ENCODE measurements around the gene RRAD.
A peak's percentile ranks its signal among the peaks of the same experiment; 100 is the strongest.

RRAD gene

GRCh38 chr16:66882702-66883101, 42.6 kb downstream of the RRAD start:
- no CpG with 5 or more reads among the region's 3 CpGs for WGBS (ENCODE audit: extremely low coverage, insufficient coverage, insufficient read length)
- no peak overlapping the region for H3K9ac ChIP-seq (ENCODE audit: low read length)
- no peak overlapping the region for H2AK5ac ChIP-seq (ENCODE audit: low read length)
- no peak overlapping the region for H3K4me3 ChIP-seq (ENCODE audit: low read depth, low read length)
- peak in 1 of 2 donors; percentile 14 for DNase-seq
- no peak overlapping the region for H4K91ac ChIP-seq (ENCODE audit: low read depth, low read length)
- peaks cover 5% of the 10 kb centered on the region for H3K79me2 ChIP-seq (ENCODE audit: control insufficient read depth, insufficient read depth, low read length, poor library complexity)
- H3K79me1 ChIP-seq (ENCODE audit: low read length): peaks cover 10% of the 10 kb centered on the region
- H2BK120ac ChIP-seq (ENCODE audit: insufficient read depth, low read length, poor library complexity): no peak overlapping the region
- no peak overlapping the region for H3K27ac ChIP-seq (ENCODE audit: low read depth, low read length)
- H3K18ac ChIP-seq (ENCODE audit: low read length): no peak overlapping the region
- no peak overlapping the region for H4K8ac ChIP-seq (ENCODE audit: low read depth, low read length)
- peaks cover 14 to 18% of the 10 kb centered on the region in 2 experiments for H3K4me1 ChIP-seq (ENCODE audit: control insufficient read depth in 1 of 2, insufficient read depth in 2 of 2, low read length in 2 of 2)
- no peak overlapping the region for H2BK5ac ChIP-seq (ENCODE audit: low read depth, low read length, poor library complexity)
- H3K9me3 ChIP-seq (ENCODE audit: insufficient read depth, low read depth, low read length): no peaks in the 10 kb centered on the region
- no peak overlapping the region for H2BK12ac ChIP-seq (ENCODE audit: low read length)
- no peak overlapping the region for H3K14ac ChIP-seq (ENCODE audit: low read length)
- H3K4me2 ChIP-seq (ENCODE audit: low read length): no peak overlapping the region
- H2AFZ ChIP-seq (ENCODE audit: insufficient read depth, low read length, poor library complexity): no peak overlapping the region
- H3K36me3 ChIP-seq (ENCODE audit: control insufficient read depth in 1 of 2, insufficient read depth in 2 of 2, low read length in 2 of 2): peaks cover 14 to 15% of the 10 kb centered on the region in 2 experiments
- H3K4ac ChIP-seq (ENCODE audit: low read depth, low read length): no peak overlapping the region
- H3K23ac ChIP-seq (ENCODE audit: low read length): no peak overlapping the region
- H4K12ac ChIP-seq (ENCODE audit: low read depth, low read length): no peak overlapping the region
- no peaks in the 10 kb centered on the region for H3K27me3 ChIP-seq (ENCODE audit: insufficient read depth, low read length)

GRCh38 chr16:66881964-66882508, 43.3 kb downstream of the RRAD start:
- H3K79me2 ChIP-seq (ENCODE audit: control insufficient read depth, insufficient read depth, low read length, poor library complexity): peaks cover 5% of the 10 kb centered on the region
- H2AFZ ChIP-seq (ENCODE audit: insufficient read depth, low read length, poor library complexity): no peak overlapping the region
- H2BK5ac ChIP-seq (ENCODE audit: low read depth, low read length, poor library complexity): no peak overlapping the region

GRCh38 chr16:66881560-66881959, 43.8 kb downstream of the RRAD start:
- no peak overlapping the region for H3K18ac ChIP-seq (ENCODE audit: low read length)
- WGBS (ENCODE audit: extremely low coverage, insufficient coverage, insufficient read length): no CpG with 5 or more reads among the region's 2 CpGs
- no peak overlapping the region for H3K4me3 ChIP-seq (ENCODE audit: low read depth, low read length)
- H3K9ac ChIP-seq (ENCODE audit: low read length): no peak overlapping the region
- DNase-seq: no peak
- no peak overlapping the region for H3K27ac ChIP-seq (ENCODE audit: low read depth, low read length)
- H3K14ac ChIP-seq (ENCODE audit: low read length): no peak overlapping the region
- H2AFZ ChIP-seq (ENCODE audit: insufficient read depth, low read length, poor library complexity): no peak overlapping the region
- H3K4ac ChIP-seq (ENCODE audit: low read depth, low read length): no peak overlapping the region
- H2BK12ac ChIP-seq (ENCODE audit: low read length): no peak overlapping the region
- no peak overlapping the region for H4K91ac ChIP-seq (ENCODE audit: low read depth, low read length)
- peaks cover 10% of the 10 kb centered on the region for H3K79me1 ChIP-seq (ENCODE audit: low read length)
- peaks cover 14 to 15% of the 10 kb centered on the region in 2 experiments for H3K36me3 ChIP-seq (ENCODE audit: control insufficient read depth in 1 of 2, insufficient read depth in 2 of 2, low read length in 2 of 2)
- H2AK5ac ChIP-seq (ENCODE audit: low read length): no peak overlapping the region
- no peak overlapping the region for H4K12ac ChIP-seq (ENCODE audit: low read depth, low read length)
- peaks cover 5% of the 10 kb centered on the region for H3K79me2 ChIP-seq (ENCODE audit: control insufficient read depth, insufficient read depth, low read length, poor library complexity)
- no peak overlapping the region for H4K8ac ChIP-seq (ENCODE audit: low read depth, low read length)
- H3K4me2 ChIP-seq (ENCODE audit: low read length): peak overlapping the region; percentile 38
- no peak overlapping the region for H2BK5ac ChIP-seq (ENCODE audit: low read depth, low read length, poor library complexity)
- no peak overlapping the region for H3K23ac ChIP-seq (ENCODE audit: low read length)
- no peaks in the 10 kb centered on the region for H3K9me3 ChIP-seq (ENCODE audit: insufficient read depth, low read depth, low read length)
- H3K27me3 ChIP-seq (ENCODE audit: insufficient read depth, low read length): no peaks in the 10 kb centered on the region
- H3K4me1 ChIP-seq (ENCODE audit: control insufficient read depth in 1 of 2, insufficient read depth in 2 of 2, low read length in 2 of 2): peaks cover 14% of the 10 kb centered on the region in 2 experiments
- H2BK120ac ChIP-seq (ENCODE audit: insufficient read depth, low read length, poor library complexity): no peak overlapping the region

More at GRCh38 chr16:66881964-66882508, 43.3 kb downstream of the RRAD start:
- no peak overlapping the region for H3K9ac ChIP-seq (ENCODE audit: low read length)
- H2BK120ac ChIP-seq (ENCODE audit: insufficient read depth, low read length, poor library complexity): no peak overlapping the region
- H2BK12ac ChIP-seq (ENCODE audit: low read length): no peak overlapping the region
- no peak overlapping the region for H3K4me3 ChIP-seq (ENCODE audit: low read depth, low read length)
- H4K8ac ChIP-seq (ENCODE audit: low read depth, low read length): no peak overlapping the region
- no peak overlapping the region for H3K23ac ChIP-seq (ENCODE audit: low read length)
- no peak overlapping the region for H3K4ac ChIP-seq (ENCODE audit: low read depth, low read length)
- H3K4me1 ChIP-seq (ENCODE audit: control insufficient read depth in 1 of 2, insufficient read depth in 2 of 2, low read length in 2 of 2): peaks cover 14 to 18% of the 10 kb centered on the region in 2 experiments
- H3K27ac ChIP-seq (ENCODE audit: low read depth, low read length): no peak overlapping the region
- no peak overlapping the region for H3K18ac ChIP-seq (ENCODE audit: low read length)
- peaks cover 14 to 15% of the 10 kb centered on the region in 2 experiments for H3K36me3 ChIP-seq (ENCODE audit: control insufficient read depth in 1 of 2, insufficient read depth in 2 of 2, low read length in 2 of 2)
- H4K12ac ChIP-seq (ENCODE audit: low read depth, low read length): no peak overlapping the region
- no peak overlapping the region for H3K14ac ChIP-seq (ENCODE audit: low read length)
- no peak overlapping the region for H3K4me2 ChIP-seq (ENCODE audit: low read length)
- H3K79me1 ChIP-seq (ENCODE audit: low read length): peaks cover 10% of the 10 kb centered on the region
- no peaks in the 10 kb centered on the region for H3K27me3 ChIP-seq (ENCODE audit: insufficient read depth, low read length)
- no peaks in the 10 kb centered on the region for H3K9me3 ChIP-seq (ENCODE audit: insufficient read depth, low read depth, low read length)
- WGBS (ENCODE audit: extremely low coverage, insufficient coverage, insufficient read length): no CpG with 5 or more reads among the region's 8 CpGs
- no peak overlapping the region for H4K91ac ChIP-seq (ENCODE audit: low read depth, low read length)
- H2AK5ac ChIP-seq (ENCODE audit: low read length): no peak overlapping the region
- DNase-seq: no peak

GRCh38 chr16:66881014-66881417, 44.3 kb downstream of the RRAD start:
- peak overlapping the region; percentile 87 for H2AFZ ChIP-seq (ENCODE audit: insufficient read depth, low read length, poor library complexity)
- WGBS (ENCODE audit: extremely low coverage, insufficient coverage, insufficient read length): no CpG with 5 or more reads among the region's 23 CpGs
- H4K91ac ChIP-seq (ENCODE audit: low read depth, low read length): peak overlapping the region; percentile 56
- H2AK5ac ChIP-seq (ENCODE audit: low read length): peak overlapping the region; percentile 18
- H3K18ac ChIP-seq (ENCODE audit: low read length): peak overlapping the region; percentile 82
- peak overlapping the region; percentile 76 for H2BK120ac ChIP-seq (ENCODE audit: insufficient read depth, low read length, poor library complexity)
- H3K9ac ChIP-seq (ENCODE audit: low read length): peak overlapping the region; percentile 84
- H3K4ac ChIP-seq (ENCODE audit: low read depth, low read length): peak overlapping the region; percentile 71
- H3K36me3 ChIP-seq (ENCODE audit: control insufficient read depth in 1 of 2, insufficient read depth in 2 of 2, low read length in 2 of 2): peaks cover 14 to 15% of the 10 kb centered on the region in 2 experiments
- peak overlapping the region; percentile 78 for H2BK5ac ChIP-seq (ENCODE audit: low read depth, low read length, poor library complexity)
- H3K14ac ChIP-seq (ENCODE audit: low read length): peak overlapping the region; percentile 50
- peak overlapping the region; percentile 90 for H3K4me3 ChIP-seq (ENCODE audit: low read depth, low read length)
- peak overlapping the region; percentile 2 for H4K12ac ChIP-seq (ENCODE audit: low read depth, low read length)
- peak in 1 of 2 donors; percentile 24 for DNase-seq
- peak overlapping the region; percentile 89 for H3K4me2 ChIP-seq (ENCODE audit: low read length)
- H4K8ac ChIP-seq (ENCODE audit: low read depth, low read length): peak overlapping the region; percentile 88
- H2BK12ac ChIP-seq (ENCODE audit: low read length): no peak overlapping the region
- H3K27ac ChIP-seq (ENCODE audit: low read depth, low read length): peak overlapping the region; percentile 46
- H3K79me1 ChIP-seq (ENCODE audit: low read length): peaks cover 10% of the 10 kb centered on the region
- no peaks in the 10 kb centered on the region for H3K27me3 ChIP-seq (ENCODE audit: insufficient read depth, low read length)
- H3K9me3 ChIP-seq (ENCODE audit: insufficient read depth, low read depth, low read length): no peaks in the 10 kb centered on the region
- H3K23ac ChIP-seq (ENCODE audit: low read length): no peak overlapping the region
- H3K79me2 ChIP-seq (ENCODE audit: control insufficient read depth, insufficient read depth, low read length, poor library complexity): peaks cover 5% of the 10 kb centered on the region
- H3K4me1 ChIP-seq (ENCODE audit: control insufficient read depth in 1 of 2, insufficient read depth in 2 of 2, low read length in 2 of 2): peaks cover 14% of the 10 kb centered on the region in 2 experiments
